Endothelial cell of hepatic sinusoid (primary cell): Measurements from ENCODE around the gene LAMA2.

Experiments
- in situ Hi-C: cut with HindIII; loops from 2 replicates; pipeline ENCODE4 v1.10.0; 2017; ENCODE audit warnings: low sequenced_read_pairs

LAMA2 gene

GRCh38 chr6:129544892-129545612 lies 662.1 kb downstream of the LAMA2 start:
- in situ Hi-C loops: no loop called here

GRCh38 chr6:129546702-129547101 lies 663.8 kb downstream of the LAMA2 start:
- in situ Hi-C loops: no loop called here

DNA sequence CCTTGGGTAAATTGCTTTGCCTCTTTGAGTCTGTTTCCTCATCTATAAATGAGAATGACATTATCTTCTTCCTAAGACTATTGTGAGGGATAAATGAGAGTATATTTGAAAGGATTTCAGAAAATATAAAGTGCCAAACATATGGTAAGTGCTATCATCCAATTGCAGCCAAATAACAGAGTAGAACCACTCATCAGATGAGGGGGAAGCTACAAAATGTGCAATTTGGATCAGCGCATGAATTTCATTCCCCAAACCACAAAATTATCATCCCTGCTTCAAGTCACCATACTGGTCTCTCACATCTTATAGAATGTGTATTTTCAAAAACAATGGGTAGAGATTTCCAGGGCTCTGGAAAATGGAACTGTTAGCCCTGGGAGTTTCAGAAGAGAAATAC lies 668.5 kb downstream of the LAMA2 start:
- in situ Hi-C loops: no loop called here

DNA sequence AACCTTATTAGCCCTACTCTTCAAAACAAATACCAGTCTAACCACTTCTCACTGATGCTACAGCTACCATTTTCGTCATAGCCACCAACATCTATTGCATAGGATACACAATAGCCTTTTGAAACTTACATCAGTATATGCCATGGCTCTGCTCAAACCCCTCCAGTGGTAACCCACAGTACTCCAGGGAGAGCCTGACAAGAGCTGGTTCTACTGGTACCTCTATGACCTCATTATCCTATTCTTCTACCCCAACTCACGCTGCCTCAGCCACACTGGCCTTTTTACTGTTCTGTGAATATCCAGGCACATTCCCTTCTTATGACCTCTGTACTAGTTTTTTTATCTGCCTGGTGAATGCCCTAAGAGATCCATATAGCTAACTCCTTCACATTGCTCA lies 669.5 kb downstream of the LAMA2 start:
- in situ Hi-C loops: no loop called here

DNA sequence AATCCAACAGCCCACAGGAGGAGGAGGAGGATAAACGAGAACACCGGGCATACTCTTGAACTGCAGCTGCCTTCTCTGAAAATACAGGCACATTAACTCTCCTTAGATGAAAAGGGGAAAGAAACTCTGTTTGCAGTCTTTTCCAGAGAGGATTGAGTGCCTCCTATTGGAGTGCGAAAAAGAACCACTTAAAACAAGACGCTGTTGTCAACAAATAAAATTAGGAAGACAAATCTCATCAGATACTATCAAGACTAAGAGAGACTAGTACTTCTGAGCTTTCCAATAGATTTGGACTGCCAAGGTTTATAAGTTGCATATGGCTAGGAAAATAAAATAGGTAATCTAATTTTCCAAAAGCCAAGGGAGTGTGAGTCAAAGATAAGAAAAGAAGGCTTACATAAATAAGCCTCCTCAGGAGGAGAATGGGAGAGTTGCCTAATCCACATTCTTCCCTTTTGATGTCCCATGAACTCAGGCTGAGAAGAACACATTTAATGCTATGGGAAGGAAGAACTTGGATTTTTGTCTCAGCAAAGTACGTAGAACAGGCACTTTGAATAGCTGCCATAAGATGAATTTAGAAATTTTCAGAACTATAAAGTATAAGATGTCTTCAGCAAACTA lies 672.4 kb downstream of the LAMA2 start:
- in situ Hi-C loops: no loop called here

DNA sequence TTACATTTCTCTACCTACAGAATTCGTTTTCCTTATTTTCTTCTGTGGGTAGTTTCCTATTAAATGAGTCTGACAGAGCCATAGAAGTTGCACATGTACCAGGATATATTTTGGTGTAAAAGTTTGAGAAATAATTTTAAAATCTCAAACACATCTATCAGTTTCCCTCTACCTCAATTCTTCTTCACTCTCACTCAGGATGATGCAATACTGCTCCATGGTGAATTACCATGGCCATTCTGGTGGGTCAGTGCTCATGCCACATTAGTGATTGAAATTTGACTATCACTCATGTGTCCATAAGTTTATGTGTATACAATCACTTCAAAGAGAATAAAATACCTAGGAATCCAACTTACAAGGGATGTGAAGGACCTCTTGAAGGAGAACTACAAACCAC lies 675.3 kb downstream of the LAMA2 start:
- in situ Hi-C loops: no loop called here

- in situ Hi-C loops: no loop called here
Measured at GRCh38 chr6:129565366-129565765, 682.4 kb downstream of the LAMA2 start.

DNA sequence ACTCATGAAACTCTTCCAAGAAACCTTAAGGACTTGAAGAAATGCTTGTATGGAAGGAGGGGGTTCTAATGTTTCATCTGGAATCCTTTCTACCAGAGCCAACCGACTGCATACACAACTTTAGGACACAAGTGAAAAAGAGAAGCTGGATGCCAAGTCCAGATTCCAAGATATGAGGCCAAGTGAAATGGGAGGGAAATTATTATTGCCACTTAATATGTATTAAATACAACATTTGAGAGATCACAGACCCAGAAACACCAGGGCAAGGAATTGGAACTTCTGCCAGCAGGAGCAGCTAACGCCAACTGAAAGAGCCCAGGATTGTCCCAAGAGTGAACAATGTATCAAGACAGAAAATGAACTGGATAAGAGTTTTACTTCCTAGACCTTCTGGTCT lies 682.9 kb downstream of the LAMA2 start:
- in situ Hi-C loops: no loop called here
